A673 (cell line): ENCODE results near the gene CFAP20DC. TPM values are rescaled to one million over a fixed set of nuclear protein-coding genes. Genes with fewer than 3 reads are reported as not detected.
A peak's percentile ranks its signal among the peaks of the same experiment; 100 is the strongest.

Experiments used
- BruUV-seq: library from RNA; stranded (reverse); fragments of 400-500 nt; replicated peaks from 2 replicates; lab custom pipeline; 2021; lab: Mats Ljungman, UMichigan
- CTCF ChIA-PET: fragments of 300-600 bp; sonication (Branson Sonifier 250); formaldehyde crosslinking; loops from one replicate; lab custom pipeline; 2022; ENCODE audit warnings: antibody characterized with exemption; lab: Charles Lee
- POLR2A ChIA-PET: fragments of 300-600 bp; sonication (Branson Sonifier 250); formaldehyde crosslinking; loops from one replicate; lab custom pipeline; 2022; ENCODE audit warnings: antibody characterized with exemption; ENCODE audit not compliant: low non-redundant PET; lab: Charles Lee
- DNase-seq: peaks from one replicate; pipeline ENCODE4 v3.0.0-alpha.2; 2015; ENCODE audit warnings: low spot score
- H3K27ac ChIP-seq: fragments of 200-600 bp; sonication (generic); 2 replicates; pipeline ENCODE4 v1.5.1; 2016; ENCODE audit warnings: mixed run types, low read depth, mild to moderate bottlenecking, mixed read lengths, antibody characterized with exemption, low read length; ENCODE audit not compliant: poor library complexity, severe bottlenecking
- H3K27me3 ChIP-seq: fragments of 200-600 bp; sonication (generic); replicated peaks from 2 replicates; pipeline ENCODE4 v1.6.1; 2017; ENCODE audit warnings: mixed run types, low read depth, mild to moderate bottlenecking, mixed read lengths, antibody characterized with exemption, low read length; ENCODE audit not compliant: insufficient read depth, poor library complexity
- H3K36me3 ChIP-seq: fragments of 200-600 bp; sonication (generic); 2 replicates; pipeline ENCODE4 v1.6.1; 2016; ENCODE audit warnings: mixed run types, mild to moderate bottlenecking, mixed read lengths, antibody characterized with exemption, low read length; ENCODE audit not compliant: insufficient read depth, poor library complexity, severe bottlenecking
- H3K4me1 ChIP-seq: fragments of 200-600 bp; sonication (generic); 2 replicates; pipeline ENCODE4 v1.6.1; 2017; ENCODE audit warnings: mixed run types, mild to moderate bottlenecking, mixed read lengths, antibody characterized with exemption, low read length; ENCODE audit not compliant: insufficient read depth, poor library complexity, severe bottlenecking
- H3K4me3 ChIP-seq: fragments of 200-600 bp; sonication (generic); 2 replicates; pipeline ENCODE4 v1.5.1; 2016; ENCODE audit warnings: low read depth, mixed run types, mild to moderate bottlenecking, mixed read lengths, low read length; ENCODE audit not compliant: poor library complexity, severe bottlenecking
- H3K9me3 ChIP-seq: fragments of 200-600 bp; sonication (generic); 2 replicates; pipeline ENCODE4 v1.6.1; 2016; ENCODE audit warnings: mixed run types, low read depth, mild to moderate bottlenecking, mixed read lengths, antibody characterized with exemption, low read length; ENCODE audit not compliant: poor library complexity, severe bottlenecking
- CTCF ChIP-seq: fragments of 300-800, 200-600 bp; sonication (generic); conservative IDR thresholded peaks from 2 replicates; pipeline ENCODE4 v1.5.1; 2017; ENCODE audit warnings: low read depth, mild to moderate bottlenecking, antibody characterized with exemption, low read length, moderate library complexity, mixed read lengths
- EZH2 ChIP-seq: fragments of 200-600 bp; sonication (generic); IDR thresholded peaks from 2 replicates; pipeline ENCODE4 v1.6.1; 2017; ENCODE audit warnings: borderline replicate concordance, low read depth, mild to moderate bottlenecking, mixed read lengths, antibody characterized with exemption, low read length; ENCODE audit not compliant: poor library complexity, severe bottlenecking
- intact Hi-C: fragments of 100-400 bp; cut with micrococcal nuclease; formaldehyde crosslinking; loops from one replicate; pipeline ENCODE4 v1.10.0; 2022; ENCODE audit not compliant: unreplicated experiment
- total RNA-seq: library from RNA; stranded (reverse); gene quantifications from 2 replicates; pipeline ENCODE4 v1.2.3, GENCODE V29; 2021

The CFAP20DC gene
- total RNA-seq, 1 experiment from 2014 or later, result 1.3 TPM

- ChIA-PET CTCF (no interaction called here), POLR2A (no interaction called here)
- BruUV-seq, result no TSS peak
- intact Hi-C loops, result no loop called here
- Histone ChIP-seq H3K36me3 (no peaks in the 10 kb centered on the region), H3K9me3 (no peaks in the 10 kb centered on the region), H3K27me3 (no peaks in the 10 kb centered on the region), H3K4me1 (no peaks in the 10 kb centered on the region), H3K4me3 (no peak overlapping the region), H3K27ac (no peak overlapping the region)
- no peak for TF ChIP-seq EZH2
- no peak for DNase-seq
Observed at GRCh38 chr3:58955308-58955707, 94.5 kb downstream of the CFAP20DC start.

- no peaks in the 10 kb centered on the region for H3K36me3 ChIP-seq
- H3K4me3 ChIP-seq, result no peak overlapping the region
- CTCF ChIA-PET, result no interaction called here
- H3K27me3 ChIP-seq, result no peaks in the 10 kb centered on the region
- TF ChIP-seq CTCF (no peak), EZH2 (no peak)
- no peak overlapping the region for H3K27ac ChIP-seq
- H3K9me3 ChIP-seq, result no peaks in the 10 kb centered on the region
- no peak for DNase-seq
- no peaks in the 10 kb centered on the region for H3K4me1 ChIP-seq
- intact Hi-C loops, result no loop called here
- BruUV-seq, result no TSS peak
- POLR2A ChIA-PET, result no interaction called here
Observed at GRCh38 chr3:58953288-58953687, 96.5 kb downstream of the CFAP20DC start.

- H3K9me3 ChIP-seq, result no peaks in the 10 kb centered on the region
- ChIA-PET POLR2A (no interaction called here), CTCF (no interaction called here)
- intact Hi-C loops, result no loop called here
- peak; percentile 64 for DNase-seq
- no peak overlapping the region for H3K27ac ChIP-seq
- H3K36me3 ChIP-seq, result no peaks in the 10 kb centered on the region
- no peak for TF ChIP-seq EZH2
- TF ChIP-seq CTCF, result no peak
- H3K4me3 ChIP-seq, result no peak overlapping the region
- no TSS peak for BruUV-seq
- H3K4me1 ChIP-seq, result no peaks in the 10 kb centered on the region
- H3K27me3 ChIP-seq, result no peaks in the 10 kb centered on the region
Observed at GRCh38 chr3:58952128-58952917, 97.5 kb downstream of the CFAP20DC start.

- no TSS peak for BruUV-seq
- H3K36me3 ChIP-seq, result no peaks in the 10 kb centered on the region
- no peak for DNase-seq
- no peak overlapping the region for H3K27ac ChIP-seq
- POLR2A ChIA-PET, result no interaction called here
- CTCF ChIA-PET, result no interaction called here
- TF ChIP-seq CTCF (no peak), EZH2 (no peak)
- no peaks in the 10 kb centered on the region for H3K27me3 ChIP-seq
- H3K9me3 ChIP-seq, result no peaks in the 10 kb centered on the region
- H3K4me3 ChIP-seq, result no peak overlapping the region
- intact Hi-C loops, result no loop called here
- no peaks in the 10 kb centered on the region for H3K4me1 ChIP-seq
Observed at GRCh38 chr3:58948018-58948417, 101.8 kb downstream of the CFAP20DC start.
